ENCODE measurements around the gene GPR160. TPM values are rescaled to one million over a fixed set of nuclear protein-coding genes. Genes with fewer than 3 reads are reported as not detected.

GPR160 gene
- total RNA-seq, 1 donor from 2014 or later, result 0.96 TPM

DNA sequence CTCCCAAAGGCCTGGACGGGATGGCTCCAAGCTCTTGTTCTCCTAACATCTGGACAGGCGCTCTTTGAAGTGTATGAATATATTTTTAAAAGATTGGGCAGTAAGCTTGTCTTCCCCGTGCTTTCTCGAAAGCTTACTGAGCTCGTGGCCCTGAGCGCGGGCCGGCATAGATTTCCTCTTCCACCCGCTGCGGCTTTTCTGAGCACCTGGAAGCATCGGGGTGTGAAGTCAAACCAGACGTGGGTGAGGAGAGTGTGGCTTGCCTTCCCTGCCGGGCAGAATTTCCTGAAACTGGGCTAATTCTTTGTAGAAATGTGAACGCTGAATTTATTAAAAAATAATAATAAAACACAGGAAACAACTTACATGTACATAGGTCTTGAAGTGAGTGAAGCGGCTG lies 25.9 kb downstream of the GPR160 start:
- no peak for ATAC-seq
- no peak for DNase-seq (ENCODE audit: low spot score)

DNA sequence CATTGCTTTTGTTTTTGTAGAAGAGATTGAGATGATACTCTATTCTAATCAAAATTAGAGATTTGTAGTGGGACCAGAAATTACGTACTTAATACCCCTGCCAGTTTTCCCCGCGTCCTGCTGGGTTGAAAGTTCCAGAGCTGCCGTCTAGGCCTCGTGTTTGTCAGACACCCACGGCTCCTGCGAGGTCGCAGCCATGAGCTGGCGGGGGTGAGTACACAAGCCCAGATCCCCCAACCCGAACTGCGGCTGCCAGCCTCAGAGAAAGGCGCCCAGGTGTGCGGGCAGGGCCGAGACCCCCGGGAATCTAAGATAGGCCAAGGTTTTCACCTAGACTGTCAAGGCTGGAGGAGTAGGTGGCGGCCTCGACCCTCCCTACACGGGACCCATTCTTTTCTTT lies 26.3 kb downstream of the GPR160 start:
- DNase-seq (ENCODE audit: low spot score), result no peak
- ATAC-seq, result no peak

DNA sequence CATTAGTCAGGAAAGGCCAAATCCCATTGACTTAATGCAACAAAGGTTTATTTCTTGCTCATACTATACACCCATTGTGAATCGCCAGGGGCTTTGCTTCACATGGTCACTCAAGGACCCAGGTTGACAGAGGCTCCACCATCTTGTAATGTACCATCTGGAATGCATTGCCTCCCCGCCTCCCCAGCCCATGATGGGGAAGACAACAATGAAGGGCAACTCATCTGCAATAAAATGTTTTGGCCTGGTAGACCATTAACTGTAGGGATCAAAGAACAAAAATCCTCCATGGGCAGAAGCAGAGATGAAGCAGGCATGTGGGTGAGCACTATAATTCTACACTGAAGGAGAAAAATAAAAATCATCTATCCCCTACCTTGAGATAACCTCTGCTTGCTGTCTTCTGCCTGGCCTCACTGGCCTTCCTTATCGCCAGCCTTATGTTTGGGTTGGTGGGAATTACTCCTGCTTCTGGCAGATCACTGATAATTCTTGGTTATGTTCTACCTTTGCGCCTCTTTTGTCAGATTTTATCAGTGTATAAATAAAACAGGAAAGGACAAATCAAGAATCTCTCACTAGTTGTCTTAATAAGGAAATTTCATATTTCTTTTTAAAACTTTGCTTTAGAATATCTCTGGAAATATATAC lies 37.8 kb downstream of the GPR160 start:
- DNase-seq (ENCODE audit: low spot score), result no peak

GRCh38 chr3:170076715-170077238 lies 39.0 kb downstream of the GPR160 start:
- ATAC-seq, result no peak
- no peak for DNase-seq (ENCODE audit: low spot score)

More for the DNA sequence above, 37.8 kb downstream of the GPR160 start:
- no peak for ATAC-seq

DNA sequence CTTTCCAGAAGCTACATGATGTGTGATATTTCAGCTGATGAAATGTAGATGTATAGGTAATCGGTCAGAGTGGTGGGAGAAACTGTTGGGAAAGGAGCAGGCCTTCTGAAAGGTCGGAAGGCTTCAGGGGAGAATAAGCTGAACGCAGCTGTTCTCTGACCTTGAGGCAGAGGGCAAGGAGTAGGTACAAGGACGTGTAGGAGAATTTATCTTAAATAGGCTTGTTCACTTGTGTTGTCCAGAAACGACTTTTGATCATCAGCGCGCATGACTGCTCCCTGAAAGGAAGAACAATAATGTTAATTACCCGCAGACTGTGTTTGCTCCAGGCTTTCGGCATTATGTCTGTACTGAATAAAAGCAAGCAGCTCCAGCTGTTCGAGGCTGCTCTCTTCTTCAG lies 39.6 kb downstream of the GPR160 start:
- no peak for ATAC-seq

GRCh38 chr3:170078620-170079281 lies 41.0 kb downstream of the GPR160 start:
- no peak for ATAC-seq
- no peak for DNase-seq (ENCODE audit: low spot score)

More for the DNA sequence above, 39.6 kb downstream of the GPR160 start:
- DNase-seq (ENCODE audit: low spot score), result no peak

- ATAC-seq, result peak; percentile 42
- no peak for DNase-seq (ENCODE audit: low spot score)
Observed at GRCh38 chr3:170079536-170080165, 41.9 kb downstream of the GPR160 start.

- ATAC-seq (no peak), DNase-seq (ENCODE audit: low spot score) (no peak)
Observed at GRCh38 chr3:170080605-170081004, 42.8 kb downstream of the GPR160 start.

DNA sequence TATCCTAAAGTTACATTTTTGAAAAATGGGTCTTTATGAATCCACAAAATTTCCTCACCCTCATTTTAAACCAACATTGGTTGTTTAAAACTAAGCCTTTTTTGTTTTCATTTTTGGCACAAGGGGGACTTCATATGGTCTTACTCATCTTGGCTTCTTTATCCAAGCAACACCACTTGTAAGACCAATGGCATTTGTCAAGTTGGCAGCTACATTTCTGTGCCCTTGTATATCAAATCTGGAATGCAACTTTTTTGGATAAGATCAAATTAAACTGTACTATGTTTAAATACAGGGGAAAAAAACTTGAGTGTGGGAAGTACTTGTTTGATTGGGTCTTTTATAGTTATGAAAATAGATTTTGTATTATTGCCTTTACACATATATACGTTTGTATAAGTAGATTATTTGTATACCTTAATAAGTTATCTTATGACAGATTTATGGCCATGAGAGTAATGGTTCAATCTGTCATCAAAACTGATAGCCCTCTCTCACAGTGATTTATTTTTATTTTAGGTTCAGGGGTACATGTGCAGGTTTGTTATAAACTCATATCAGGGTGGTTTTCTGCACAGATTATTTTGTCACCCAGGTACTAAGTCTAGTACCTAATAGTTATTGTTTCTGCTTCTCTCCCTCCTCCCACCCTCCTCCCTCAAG lies 43.4 kb downstream of the GPR160 start:
- ATAC-seq (no peak), DNase-seq (ENCODE audit: low spot score) (no peak)

DNA sequence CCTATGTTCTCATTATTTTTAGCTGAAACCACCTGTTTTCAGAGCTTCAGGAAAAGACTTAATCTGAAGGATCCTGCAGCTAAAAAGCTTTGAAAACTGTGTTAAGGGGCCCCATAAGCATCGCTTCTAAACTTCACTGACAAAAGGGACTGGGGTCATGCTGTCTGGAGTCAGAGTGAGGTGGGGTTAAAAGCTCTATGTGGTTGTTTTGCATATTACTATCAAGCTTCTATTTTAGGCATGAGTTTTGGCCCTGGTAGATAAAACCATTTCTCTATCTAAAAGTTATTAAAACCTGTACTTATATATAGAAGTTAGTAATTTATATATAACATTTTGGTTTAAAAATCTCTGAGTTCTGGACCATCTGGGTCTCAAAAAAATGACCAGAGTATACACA lies 45.5 kb downstream of the GPR160 start:
- DNase-seq (ENCODE audit: low spot score) (no peak), ATAC-seq (no peak)

GRCh38 chr3:170085396-170085795 lies 47.6 kb downstream of the GPR160 start:
- DNase-seq (ENCODE audit: low spot score) (no peak), ATAC-seq (no peak)

- DNase-seq (ENCODE audit: low spot score) (no peak), ATAC-seq (peak; percentile 77)
Observed at GRCh38 chr3:170089862-170090600, 52.2 kb downstream of the GPR160 start.

- DNase-seq (ENCODE audit: low spot score), result no peak
- peak; percentile 40 for ATAC-seq
Observed at GRCh38 chr3:170090601-170090981, 52.8 kb downstream of the GPR160 start.

DNA sequence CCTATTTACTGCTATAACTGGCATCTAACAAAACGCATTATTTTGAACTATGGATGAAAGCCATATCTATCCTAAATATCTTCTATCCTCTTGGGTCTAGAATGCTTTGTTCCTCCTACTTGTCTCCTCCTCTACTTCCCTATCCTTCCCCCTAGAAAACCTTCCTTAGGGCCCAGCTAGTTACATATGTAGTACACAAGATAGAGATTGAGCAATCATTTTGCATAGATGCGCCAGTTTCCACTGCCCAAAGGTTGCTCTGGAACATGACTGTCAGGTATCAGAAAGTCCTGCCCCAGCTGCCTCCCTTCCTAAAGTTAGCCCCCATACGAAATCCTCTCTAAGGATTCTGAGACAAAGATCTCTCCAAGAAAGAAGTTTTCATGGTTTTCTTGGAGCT lies 55.1 kb downstream of the GPR160 start:
- no peak for DNase-seq (ENCODE audit: low spot score)
- peak; percentile 25 for ATAC-seq

DNA sequence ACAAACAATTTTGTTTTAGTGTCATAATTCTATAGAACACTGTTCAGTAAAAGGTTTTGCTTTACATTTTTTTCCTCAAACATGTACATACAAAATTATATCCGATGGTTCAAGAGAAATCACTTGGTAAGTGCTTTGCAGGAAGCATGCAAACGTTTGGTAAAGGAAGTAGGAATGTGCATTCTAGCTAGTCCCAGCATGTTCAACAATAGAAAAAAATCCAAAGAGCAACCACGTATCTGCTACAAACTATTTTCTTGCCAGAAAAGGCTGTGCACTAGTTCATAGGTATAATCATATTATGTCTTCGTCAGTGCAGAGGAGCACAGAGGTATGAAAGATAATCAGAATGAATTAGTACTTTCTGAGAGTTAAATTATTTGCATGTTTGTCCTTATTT lies 58.0 kb downstream of the GPR160 start:
- DNase-seq (ENCODE audit: low spot score) (no peak), ATAC-seq (no peak)

DNA sequence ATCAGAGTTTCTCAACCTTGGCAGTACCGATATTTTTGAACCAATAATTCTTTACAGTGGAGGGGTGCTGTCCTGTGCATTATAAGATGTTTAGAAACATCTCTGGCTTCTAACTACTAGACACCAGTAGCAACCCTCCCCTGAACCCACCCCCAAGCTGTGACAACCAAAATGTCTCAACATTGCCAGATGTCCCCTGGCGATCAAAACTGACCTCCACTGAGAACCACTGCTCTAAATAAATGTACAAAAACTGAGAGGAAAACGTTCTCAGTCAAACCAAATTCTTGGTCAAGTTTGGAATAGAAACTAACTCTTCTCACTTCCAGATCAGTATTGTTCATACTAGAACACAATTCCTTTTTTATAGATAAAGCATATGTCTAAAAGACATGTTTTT lies 58.5 kb downstream of the GPR160 start:
- no peak for ATAC-seq

GRCh38 chr3:170098753-170099152 lies 61.0 kb downstream of the GPR160 start:
- ATAC-seq (no peak), DNase-seq (ENCODE audit: low spot score) (no peak)

More for the DNA sequence above, 58.5 kb downstream of the GPR160 start:
- DNase-seq (ENCODE audit: low spot score), result no peak

DNA sequence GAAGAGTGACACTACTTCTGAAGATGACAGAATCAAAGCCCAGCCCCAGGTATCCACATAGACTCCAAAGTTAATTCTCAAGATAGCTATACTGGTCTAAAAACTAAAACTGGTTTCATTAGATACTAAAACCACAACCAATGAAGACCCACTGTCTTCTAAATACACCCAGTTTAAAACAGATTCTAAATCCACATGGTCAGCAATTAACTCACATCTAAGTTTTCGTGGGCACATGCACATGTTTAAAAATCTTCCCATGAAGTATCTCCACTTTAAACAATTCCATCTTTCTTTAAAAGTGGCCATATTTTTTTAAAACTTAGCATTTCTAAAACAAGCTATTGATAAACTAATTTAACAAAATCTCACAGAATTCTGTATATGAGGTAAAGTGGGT lies 63.1 kb downstream of the GPR160 start:
- no peak for DNase-seq (ENCODE audit: low spot score)
- no peak for ATAC-seq

GRCh38 chr3:170102431-170102830 lies 64.6 kb downstream of the GPR160 start:
- ATAC-seq (no peak), DNase-seq (ENCODE audit: low spot score) (no peak)

GRCh38 chr3:170107941-170108340 lies 70.1 kb downstream of the GPR160 start:
- ATAC-seq, result no peak
- no peak for DNase-seq (ENCODE audit: low spot score)

DNA sequence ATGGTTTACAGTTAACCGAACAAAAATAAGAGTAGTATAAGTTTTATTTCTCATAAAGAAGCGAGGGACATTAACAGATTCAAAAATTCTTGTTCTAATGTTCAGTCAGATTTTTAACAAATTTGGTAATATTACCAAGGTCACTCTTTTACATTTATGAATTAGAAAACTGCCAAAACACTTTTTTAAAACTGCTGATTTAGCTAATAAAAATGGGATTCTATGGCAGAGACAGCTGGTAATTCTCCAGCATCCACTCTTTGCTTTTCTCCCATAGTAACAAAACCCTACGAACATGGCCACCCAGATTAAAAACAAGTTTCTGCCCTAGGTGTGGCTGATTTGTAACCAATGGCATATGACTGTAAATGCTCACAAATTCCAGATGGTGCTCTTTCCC lies 71.2 kb downstream of the GPR160 start:
- no peak for DNase-seq (ENCODE audit: low spot score)
- ATAC-seq, result no peak

All from left lobe of liver (tissue), 2 donors.